Measurements from ENCODE around the gene FNDC10. TPM values are rescaled to one million over a fixed set of nuclear protein-coding genes. Genes with fewer than 3 reads are reported as not detected.

Gene FNDC10
- polyA plus RNA-seq, 3 donors = 2.1 to 4.8 (median 3.4) TPM

DNA sequence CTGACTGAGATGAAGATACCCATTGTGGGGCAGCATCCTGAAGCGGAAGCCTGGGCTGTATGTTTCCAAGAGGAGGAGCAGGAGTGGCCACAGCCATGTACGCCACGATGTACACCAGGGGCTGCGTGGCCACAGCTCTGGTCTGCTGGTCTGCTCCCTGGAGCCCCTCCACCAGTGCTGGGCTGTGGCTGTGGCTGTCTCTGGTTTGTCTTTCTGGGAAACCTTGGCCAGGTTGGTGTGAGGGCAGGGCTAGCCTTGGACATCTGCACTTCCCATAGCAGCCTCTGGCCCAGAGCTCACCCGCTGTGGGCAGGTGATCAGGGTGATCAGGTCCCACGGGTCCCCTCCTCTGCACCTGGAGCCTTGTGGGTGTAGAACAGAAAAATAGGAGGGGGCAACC, 18.0 kb upstream of the FNDC10 start:
- DNase-seq = no peak

DNA sequence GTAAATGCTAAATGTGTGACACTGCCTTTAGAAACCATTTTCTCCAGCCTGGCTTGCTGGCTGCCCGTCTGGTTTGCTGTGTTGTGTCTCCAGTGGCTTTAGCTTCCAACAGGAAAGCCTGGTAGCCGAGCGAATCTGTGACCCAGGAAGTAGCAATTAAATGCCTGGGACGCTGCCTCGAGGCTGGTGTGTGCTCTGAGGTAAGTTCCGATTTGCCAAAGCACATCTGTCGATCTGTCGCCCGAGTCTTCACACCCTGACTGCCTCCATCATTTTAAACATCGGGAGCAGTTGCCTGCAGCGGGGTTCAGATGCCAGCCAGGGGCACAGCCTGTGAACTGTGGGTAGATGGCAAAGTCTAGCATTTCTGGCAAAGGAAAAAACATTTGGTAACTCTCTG, 17.6 kb upstream of the FNDC10 start:
- no peak for DNase-seq

DNA sequence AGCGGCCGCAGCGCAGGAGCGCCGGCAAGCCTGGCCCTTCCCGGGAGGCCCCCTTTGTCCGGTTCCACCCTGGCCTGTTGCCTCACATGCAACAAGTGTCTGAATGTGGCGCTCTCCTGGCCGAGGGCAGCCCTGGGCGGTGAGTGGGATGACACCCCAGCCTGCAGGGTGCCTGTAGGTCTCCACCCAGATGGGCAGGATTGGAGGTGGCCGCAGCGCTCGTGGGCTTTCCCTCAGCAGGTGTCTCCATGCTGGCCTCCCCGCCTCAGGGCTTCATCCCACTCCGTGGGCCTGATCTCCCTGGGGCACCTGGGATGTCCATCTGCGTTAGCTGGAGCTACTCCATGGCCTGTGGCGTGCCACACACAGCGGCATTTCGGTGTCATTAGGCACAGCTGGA, 16.9 kb upstream of the FNDC10 start:
- DNase-seq = no peak

DNA sequence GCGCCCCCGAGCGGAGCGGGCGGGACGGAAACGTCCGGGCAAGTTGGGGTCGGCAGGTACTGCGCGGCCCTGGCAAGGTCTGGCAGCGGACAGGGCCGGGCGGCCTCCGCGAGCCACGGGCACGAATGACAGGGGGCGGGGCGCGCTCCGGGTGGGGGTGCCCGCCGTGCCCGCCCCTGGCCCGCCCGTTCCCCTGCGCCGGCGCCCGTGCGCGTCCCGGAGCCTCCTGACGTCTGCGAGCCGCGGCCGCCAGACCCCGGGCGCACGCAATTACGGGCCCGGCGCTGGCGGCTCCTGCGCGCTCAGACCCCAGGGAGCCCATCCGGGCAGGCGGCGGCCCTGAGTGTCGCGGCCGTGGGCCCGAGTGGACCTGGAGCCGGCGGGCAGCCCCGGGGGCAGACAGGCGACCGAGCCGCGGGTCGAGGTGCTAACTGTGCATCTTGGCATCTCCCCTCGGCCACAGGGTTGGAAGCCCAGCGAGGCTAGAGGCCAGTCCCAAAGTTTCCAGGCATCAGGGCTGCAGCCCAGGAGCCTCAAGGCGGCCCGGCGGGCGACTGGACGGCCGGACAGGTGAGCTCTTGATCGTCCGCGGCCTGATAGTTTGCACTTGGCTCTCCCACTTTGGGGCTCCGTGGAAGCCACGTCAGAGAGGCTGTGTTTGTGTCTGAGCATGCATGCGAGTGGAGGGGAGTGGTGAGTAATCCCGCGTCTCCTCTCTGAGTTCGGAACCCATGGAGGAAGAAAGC, 16.3 kb upstream of the FNDC10 start:
- no peak for DNase-seq

DNA sequence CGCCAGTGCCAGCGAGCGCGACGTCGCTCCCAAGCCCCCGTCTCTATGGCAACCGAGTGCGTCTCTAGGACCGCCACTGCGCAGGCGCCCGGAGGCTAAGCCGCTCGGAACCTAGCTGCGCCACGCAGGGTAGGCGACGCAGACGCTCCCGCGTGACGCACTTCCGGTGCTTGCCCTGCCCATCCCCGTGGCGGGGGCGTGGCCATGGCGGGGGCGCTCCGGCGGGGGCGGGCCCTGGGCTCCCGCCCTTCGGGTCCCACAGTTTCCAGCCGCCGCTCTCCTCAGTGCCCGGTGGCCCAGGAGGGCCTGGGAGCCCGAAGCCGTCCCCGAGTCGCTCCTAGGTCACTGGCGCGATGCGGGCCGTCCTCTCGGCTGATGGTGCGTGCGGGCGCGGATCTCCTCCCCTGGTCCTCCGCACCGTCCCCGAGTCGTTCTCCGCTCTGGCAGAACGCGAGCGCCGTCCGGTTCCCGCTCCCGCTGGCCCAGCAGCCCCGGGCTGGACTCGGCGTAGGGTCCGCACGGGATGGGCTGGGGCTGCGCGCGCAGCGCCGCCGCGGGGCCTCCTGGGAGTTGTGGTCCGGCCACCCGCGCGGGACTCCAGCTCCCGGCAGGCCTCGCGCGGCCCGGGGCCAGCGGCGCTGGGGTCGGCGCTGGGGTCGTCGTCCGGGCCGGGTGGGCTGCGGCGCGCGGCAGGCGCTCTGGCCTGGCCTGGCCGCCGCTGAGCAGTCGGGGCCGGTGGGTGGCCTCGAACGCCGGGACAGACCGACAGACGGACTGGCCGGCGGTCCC, 15.5 kb upstream of the FNDC10 start, which contains the start of gene MIB2:
Gene MIB2, plus strand, starts transcription at position 245 of the 789 bp plus-strand sequence. CDS start 7,953 bp downstream, outside the sequence.
- peak; percentile 95 for DNase-seq

DNA sequence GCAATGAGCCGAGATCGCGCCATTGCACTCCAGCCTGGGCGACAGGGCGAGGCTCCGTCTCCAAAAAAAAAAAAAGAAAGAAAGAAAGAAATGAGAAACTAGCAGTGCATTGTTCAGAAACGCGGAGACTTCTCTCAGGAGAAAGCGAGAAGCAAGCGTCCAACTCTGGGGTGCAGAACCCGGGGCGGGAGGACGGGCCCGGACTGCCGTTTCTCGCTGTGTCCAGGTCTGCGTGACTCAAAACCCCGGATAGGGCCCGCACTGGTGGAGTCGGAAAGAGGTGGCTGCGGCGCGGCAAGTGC, 15.0 kb upstream of the FNDC10 start:
- DNase-seq = no peak

DNA sequence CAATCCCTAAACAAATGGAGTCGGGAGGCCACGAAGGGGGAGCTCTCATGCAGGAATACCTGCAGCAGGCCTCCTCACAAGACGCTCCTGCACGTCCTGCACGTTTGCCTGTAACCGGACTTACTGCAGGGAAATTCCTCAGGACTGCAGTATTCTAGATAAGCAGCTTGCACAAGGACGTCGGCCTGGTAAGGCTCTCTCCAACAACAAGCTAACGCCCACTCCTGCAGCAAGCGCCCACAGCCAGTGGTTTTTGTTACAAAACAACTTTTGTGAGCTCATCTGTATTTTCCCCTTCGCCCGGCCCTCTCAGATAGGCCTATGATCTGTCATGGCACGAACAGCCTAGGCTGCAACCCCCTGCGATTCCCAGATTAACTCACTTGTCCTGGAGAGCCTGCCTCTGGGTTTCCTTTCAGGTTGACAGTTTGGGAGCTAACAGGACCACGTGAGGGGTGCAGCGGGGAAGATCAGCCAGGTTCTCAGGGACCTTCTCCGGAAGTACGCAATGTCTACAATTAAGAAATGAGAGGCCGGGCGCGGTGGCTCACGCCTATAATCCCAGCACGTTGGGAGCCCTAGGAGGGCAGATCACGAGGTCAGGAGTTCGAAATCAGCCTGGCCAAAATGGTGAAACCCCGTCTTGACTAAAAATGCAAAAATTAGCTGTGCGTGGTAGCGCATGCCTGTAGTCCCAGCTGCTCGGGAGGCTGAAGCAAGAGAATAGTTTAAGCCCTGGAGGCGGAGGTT, 14.4 kb upstream of the FNDC10 start:
- no peak for DNase-seq

DNA sequence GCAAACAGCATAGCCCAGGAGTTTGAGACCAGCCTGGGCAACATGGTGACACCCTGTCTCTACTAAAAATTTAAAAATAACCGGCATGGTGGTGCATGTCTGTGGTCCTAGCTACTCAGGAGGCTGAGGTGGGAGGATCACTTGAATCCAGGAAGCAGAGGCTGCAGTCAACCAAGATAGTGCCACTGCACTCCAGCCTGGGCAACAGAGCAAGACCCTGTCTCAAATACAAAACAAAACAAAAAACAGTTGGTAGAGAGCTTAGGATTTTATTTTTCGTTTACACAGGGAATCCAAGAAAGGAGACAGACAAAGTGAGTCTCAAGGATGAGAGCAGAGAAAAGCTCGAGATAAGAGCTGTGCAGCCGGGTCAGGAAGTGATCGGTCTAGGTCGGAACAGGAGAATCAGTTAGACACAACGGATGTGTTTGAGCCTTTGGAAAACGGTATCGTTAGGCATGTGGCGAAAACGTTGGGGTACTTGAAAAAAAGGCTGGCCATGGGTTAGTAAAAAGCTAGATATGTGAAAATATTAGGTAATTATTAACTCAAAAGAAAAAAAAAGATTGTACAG, 13.7 kb upstream of the FNDC10 start:
- DNase-seq = no peak

DNA sequence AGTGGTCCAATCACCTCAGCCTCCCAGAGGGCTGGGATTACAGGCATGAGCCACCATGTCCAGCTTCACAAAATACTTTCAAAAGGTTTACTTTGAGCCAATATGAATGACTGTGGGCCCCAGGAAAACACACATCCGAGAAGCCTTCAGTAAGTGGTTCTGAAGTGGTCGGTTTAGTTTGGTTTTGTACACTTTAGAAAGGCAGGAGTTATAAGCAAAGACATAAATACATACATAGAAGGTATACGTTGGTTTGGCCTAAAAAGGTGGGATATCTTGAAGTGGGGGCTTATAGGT, 12.1 kb upstream of the FNDC10 start:
- no peak for DNase-seq

DNA sequence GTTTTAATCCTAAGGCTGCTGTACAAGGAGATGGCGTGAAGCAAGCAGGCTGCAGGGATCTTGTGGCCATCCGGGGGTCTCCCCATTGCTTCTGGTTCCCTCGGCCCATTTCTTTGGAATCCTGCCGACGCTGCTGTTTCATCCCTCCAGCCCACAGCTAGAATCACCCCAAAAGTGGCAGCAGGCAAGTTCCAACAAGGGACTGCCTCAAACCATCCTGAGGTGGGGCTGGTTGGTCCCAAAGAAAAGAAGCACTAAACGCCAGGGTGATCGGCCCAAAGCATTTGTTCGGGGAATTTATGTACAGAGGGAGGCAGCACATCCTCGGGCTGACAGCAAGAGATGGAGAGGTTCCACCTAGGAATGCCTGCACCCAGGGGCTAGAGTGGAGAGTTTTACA, 10.9 kb upstream of the FNDC10 start:
- no peak for DNase-seq

DNA sequence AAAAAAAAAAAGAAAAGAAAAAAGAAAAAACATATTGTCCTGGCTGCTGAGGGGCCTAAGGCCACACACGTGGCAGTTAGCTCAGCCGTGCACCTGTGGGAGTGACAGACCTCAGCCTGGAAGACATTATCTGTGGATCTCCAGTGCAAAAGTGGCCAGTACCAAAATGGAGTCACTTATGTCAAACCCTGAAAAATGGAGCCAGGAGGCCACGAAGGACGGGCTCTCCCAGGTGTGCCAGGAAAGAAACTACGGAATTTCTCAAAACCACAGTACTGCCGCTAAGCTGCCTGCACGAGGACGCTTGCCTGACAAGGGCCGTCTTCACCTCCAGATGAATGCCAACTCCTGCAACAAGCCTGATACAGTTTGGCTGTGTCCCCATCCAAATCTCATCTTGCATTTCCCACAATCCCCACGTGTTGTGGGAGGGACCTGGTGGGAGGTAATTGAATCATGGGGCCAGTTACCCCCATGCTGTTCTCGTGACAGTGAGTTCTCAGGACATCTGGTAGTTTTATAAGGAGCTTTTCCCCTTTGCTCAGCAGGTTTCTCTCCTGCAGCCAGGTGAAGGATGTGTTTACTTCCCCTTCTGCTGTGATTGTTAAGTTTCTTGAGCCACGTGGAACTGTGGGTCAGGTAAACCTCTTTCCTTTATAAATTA, 10.0 kb upstream of the FNDC10 start:
- no peak for DNase-seq

DNA sequence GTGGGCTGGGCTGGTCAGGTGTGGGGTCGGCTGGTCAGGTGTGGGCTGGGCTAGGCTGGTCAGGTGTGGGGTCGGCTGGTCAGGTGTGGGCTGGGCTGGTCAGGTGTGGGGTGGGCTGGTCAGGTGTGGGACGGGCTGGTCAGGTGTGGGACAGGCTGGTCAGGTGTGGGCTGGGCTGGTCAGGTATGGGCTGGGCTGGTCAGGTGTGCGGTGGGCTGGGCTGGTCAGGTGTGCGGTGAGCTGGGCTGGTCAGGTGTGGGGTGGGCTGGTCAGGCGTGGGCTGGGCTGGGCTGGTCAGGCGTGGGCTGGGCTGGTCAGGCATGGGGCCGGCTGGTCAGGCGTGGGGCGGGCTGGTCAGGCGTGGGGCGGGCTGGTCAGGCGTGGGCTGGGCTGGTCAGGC, 6.3 kb upstream of the FNDC10 start:
- no peak for DNase-seq

DNA sequence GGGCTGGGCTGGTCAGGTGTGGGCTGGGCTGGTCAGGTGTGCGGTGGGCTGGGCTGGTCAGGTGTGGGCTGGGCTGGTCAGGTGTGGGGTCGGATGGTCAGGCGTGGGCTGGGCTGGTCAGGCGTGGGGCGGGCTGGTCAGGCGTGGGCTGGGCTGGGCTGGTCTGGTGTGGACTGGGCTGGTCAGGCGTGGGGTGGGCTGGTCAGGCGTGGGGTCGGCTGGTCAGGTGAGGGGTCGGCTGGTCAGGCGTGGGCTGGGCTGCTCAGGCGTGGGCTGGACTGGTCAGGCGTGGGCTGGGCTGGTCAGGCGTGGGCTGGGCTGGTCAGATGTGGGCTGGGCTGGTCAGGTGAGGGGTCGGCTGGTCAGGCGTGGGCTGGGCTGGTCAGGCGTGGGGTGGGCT, 5.8 kb upstream of the FNDC10 start:
- no peak for DNase-seq

DNA sequence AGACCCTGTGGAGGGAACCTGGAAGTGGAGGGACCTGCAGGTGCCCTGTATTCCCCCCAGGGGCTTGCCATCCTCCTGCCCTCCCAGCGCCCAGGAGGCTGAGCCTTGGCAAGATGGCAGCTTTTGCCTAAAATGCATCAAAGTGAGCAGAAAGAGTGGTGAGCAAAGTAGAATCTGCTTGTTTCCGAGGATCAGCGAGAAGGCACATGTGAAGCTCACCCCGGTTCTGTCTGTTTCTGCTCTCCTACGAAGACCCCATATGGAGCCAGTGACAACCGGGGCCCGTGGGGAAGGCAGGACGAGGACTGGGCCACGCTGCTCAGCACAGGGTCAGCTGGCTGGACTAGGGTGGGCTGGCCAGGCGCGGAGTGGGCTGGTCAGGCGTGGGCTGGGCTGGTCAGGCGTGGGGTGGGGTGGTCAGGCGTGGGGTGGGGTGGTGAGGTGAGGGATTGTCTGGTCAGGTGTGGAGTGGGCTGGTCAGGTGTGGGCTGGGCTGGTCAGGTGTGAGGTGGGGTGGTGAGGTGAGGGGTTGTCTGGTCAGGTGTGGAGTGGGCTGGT, 5.2 kb upstream of the FNDC10 start:
- DNase-seq = no peak

DNA sequence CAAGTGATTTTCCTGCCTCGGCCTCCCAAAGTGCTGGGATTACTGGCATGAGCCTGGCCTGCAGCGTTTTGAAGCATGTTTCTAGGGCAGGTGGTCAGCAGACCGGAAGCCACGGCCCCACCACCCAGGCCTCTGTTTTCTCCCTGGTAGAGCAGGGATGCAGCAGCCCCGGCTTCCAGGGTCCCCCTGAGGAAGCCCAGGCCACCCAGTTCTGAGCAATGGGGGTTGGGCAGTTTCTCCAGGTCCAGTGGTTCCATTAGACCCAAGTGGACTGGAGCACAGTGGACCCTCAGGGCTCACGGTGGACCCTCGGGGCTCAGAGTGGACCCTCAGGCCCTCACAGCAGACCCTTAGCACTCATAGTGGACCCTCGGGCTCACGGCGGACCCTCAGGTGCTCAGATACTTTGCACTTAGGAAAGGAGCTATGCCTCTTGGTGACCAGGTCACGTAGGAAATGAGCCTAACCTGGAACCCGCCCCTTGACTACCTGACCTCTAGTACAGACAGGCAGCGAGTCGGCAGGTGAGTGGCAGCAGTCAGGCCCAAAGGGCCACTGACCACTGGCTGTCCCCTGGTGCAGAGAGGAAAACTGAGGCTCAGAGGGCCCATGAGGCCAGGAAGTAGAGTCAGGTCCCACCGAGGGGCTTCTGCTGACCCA, 4.6 kb upstream of the FNDC10 start:
- DNase-seq = no peak

DNA sequence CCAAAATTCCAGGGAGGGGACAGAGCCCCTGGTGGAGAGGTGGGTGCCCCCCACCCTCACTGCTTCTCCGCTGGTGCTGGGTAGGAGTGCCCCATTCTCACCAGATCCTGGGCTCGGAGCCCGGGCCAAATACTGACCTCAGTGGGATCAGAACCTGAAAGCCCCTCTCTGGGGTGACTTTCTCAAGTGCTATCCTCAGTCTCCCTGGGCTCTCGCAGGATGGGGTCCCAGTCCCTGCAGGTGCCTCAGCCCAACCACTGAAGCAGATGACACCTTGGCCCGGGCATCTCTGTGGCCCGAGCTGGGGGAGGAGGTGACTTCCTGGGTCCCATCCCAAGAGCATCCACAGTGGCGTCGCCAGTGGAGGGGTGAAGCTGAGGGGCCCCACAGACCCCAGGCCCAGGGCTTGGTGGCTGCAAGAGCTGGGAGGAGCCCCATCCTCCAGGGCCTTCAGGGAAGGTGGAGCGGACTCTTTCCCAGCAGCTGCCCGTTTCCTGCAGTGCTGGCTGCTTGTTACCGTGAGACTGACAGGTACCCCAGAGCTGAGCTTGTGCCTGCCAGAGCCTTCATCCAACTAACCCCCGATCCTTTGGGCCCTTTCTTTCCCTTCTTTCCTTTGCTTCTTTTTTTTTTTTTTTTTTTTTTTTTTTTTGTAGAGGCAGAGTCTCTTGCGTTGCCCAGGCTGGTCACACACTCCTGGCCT, 3.9 kb upstream of the FNDC10 start:
- DNase-seq = no peak

DNA sequence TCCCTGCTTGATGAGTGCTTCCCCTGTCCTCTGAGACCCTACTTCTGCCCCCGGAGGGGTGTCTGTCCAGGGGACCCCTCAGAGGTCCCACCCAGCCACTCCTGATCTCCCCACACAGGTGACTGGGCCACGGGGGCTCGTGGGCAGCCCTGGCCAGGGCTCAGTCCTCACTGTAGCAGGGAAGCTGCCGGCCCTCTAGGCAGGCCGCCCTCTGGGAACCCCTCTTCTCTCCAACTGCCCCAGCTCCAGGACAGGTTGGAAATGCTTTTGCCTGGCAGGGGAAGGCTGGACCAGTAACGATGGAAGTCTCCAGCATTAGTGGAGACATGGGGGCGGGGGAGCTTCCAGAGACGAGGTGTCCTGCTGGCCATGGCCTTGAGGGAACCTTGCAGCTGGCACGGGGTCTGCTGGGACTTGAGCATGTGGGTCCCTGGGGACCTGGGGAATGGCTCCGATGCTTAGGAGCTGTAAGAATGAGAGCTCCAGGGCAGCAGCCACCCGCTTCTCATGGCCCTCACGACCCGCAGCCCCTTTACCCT, 3.1 kb upstream of the FNDC10 start:
- DNase-seq = no peak

DNA sequence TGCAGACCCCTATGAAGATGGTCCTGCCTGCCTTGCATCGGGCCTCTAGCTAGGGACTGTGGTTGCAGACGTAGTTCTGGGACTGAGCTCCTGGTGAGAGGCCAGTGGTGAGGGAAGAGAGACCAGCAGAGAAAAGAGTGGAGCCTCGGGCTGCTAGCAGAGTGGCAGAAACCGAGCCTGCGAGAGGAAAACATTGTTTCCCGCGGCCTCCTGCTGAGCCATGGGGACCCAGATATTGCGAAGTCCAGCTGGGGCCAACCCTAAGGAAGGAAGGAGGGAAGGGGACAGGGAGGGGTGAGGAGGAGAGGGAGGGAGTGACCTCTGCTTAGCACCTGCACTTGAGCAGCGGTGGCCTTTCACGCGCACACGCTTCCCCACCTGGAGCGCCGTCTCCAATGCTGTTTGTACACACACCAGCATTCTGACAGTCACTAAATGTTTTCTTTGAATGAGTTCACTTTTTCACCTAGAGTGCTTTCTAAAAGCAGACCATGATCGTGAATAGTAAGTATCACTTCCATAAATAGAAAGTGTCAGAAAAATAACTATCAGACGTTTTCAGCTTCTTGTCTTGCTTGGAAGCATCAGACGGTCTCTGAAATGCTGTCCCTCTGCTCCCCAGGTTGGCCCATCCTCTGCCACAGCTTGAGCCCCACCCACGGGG, 2.5 kb upstream of the FNDC10 start:
- no peak for DNase-seq

DNA sequence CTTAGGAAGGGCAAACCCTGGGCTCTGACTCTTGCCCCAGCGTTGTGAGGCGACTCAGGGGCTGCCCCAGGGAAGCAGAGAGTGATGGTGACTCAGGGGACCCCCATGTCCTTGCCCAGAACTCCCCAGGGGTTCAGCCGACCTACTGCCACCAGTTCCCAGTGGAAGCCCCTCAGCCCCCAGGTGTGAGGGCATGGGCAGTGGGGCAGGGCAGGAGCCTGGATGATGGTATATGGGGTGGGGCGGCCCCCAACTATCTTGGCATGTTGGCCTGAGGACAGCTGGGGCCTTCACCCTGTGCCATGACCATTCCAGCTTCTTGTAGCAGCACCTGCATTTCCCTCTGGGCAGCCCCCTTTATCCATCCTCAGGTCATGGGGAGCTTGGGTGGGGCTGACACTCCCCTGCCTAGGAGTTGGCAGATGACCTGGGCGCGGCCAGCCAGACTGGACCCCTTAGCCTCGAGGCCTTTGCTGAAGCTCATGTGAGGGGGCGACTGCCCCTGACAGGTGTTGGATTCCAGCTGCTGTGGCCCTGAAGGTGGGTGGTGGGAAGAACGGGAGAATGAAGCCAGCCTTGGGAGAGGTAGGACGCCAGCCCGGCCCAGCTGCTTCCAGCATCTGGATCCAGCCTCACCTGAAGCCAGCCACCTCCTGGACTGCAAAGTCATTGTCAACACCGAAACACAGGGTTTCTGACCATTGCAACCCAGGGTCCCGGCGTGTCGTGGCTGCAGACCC, 1.8 kb upstream of the FNDC10 start:
- DNase-seq = no peak

Data from renal pelvis (tissue), 4 donors.